ENCODE data around the gene RGS7. TPM values are rescaled to one million over a fixed set of nuclear protein-coding genes. Genes with fewer than 3 reads are reported as not detected.

The RGS7 gene
- total RNA-seq, 2 experiments from 2014 or later: not detected

DNA sequence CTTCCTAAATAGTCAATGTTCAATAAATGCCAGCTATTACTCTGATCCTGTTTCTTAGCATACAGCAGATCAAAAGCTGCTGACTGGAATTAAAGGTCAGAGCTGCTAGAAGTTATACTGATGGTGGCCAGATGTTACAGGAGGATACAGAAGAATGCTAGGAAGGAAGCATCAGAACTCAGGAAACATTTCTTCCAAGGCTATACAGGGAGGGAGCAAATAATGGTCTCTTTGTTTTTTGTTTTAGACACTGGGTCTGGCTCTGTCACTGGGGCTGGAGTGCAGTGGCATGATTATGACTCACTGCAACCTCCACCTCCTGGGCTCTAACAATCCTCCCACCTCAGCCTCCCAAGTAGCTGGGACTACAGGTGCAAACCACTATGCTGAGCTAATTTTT is 175.5 kb downstream of the RGS7 start:
- H3K4me1 Mint-ChIP-seq (ENCODE audit: low read depth): no peaks in the 10 kb centered on the region
- no peaks in the 10 kb centered on the region for H3K36me3 ChIP-seq (ENCODE audit: insufficient read depth, low read length)

DNA sequence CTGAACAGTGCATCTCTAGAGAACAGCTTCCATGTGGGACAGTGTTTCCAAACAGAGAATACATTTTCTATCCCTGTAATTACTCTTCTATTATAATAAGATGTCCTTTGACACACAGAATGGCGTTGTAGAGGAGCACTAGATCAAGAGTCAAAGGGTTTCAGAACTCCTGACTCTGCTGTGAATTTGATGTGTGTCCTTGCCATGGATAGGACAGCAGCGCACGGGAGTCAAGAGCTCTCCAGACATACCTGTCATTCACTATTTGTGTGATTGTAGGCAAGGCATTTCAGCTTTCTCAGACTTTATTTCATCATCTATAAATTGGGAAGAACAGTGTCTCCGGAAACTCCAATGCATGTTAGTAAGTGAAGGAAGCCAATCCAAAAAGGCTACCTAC is 176.4 kb downstream of the RGS7 start:
- POLR2A ChIA-PET: no interaction called here
- Histone ChIP-seq H3K27ac (ENCODE audit: low read depth in 1 of 2, low read length in 2 of 2) (no peak overlapping the region), H3K9me3 (ENCODE audit: control insufficient read depth in 1 of 2, insufficient read depth in 1 of 2, low read length in 2 of 2) (peaks cover 0 to 4% of the 10 kb centered on the region in 2 experiments), H3K27me3 (ENCODE audit: control insufficient read depth in 1 of 2, insufficient read depth in 2 of 2, low read length in 2 of 2) (no peaks in the 10 kb centered on the region), H3K4me3 (ENCODE audit: low read length) (no peak overlapping the region), H3K36me3 (ENCODE audit: insufficient read depth, low read length) (no peaks in the 10 kb centered on the region), H3K4me1 (ENCODE audit: insufficient read depth, low read length) (no peaks in the 10 kb centered on the region)
- CTCF ChIA-PET: no interaction called here
- Mint-ChIP-seq H3K36me3 (ENCODE audit: low read depth) (no peaks in the 10 kb centered on the region), H3K27ac (no peak overlapping the region), H3K27me3 (no peaks in the 10 kb centered on the region), H3K9me3 (peaks cover 3% of the 10 kb centered on the region), H3K4me3 (no peak overlapping the region), H3K4me1 (ENCODE audit: low read depth) (no peaks in the 10 kb centered on the region)
- intact Hi-C loops (cut with DNase I, micrococcal nuclease): no loop called here
- ATAC-seq (ENCODE audit: poor library complexity): no peak
- TF ChIP-seq, protein P1, sequence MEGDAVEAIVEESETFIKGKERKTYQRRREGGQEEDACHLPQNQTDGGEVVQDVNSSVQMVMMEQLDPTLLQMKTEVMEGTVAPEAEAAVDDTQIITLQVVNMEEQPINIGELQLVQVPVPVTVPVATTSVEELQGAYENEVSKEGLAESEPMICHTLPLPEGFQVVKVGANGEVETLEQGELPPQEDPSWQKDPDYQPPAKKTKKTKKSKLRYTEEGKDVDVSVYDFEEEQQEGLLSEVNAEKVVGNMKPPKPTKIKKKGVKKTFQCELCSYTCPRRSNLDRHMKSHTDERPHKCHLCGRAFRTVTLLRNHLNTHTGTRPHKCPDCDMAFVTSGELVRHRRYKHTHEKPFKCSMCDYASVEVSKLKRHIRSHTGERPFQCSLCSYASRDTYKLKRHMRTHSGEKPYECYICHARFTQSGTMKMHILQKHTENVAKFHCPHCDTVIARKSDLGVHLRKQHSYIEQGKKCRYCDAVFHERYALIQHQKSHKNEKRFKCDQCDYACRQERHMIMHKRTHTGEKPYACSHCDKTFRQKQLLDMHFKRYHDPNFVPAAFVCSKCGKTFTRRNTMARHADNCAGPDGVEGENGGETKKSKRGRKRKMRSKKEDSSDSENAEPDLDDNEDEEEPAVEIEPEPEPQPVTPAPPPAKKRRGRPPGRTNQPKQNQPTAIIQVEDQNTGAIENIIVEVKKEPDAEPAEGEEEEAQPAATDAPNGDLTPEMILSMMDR (IDR thresholded peaks at IDR 0.05): no peak
- no peak for DNase-seq

More for the DNA sequence above, 175.5 kb downstream of the RGS7 start:
- no peak for DNase-seq
- Histone ChIP-seq H3K27ac (ENCODE audit: low read depth in 1 of 2, low read length in 2 of 2) (no peak overlapping the region), H3K4me1 (ENCODE audit: insufficient read depth, low read length) (no peaks in the 10 kb centered on the region), H3K4me3 (ENCODE audit: low read length) (no peak overlapping the region), H3K27me3 (ENCODE audit: control insufficient read depth in 1 of 2, insufficient read depth in 2 of 2, low read length in 2 of 2) (no peaks in the 10 kb centered on the region), H3K9me3 (ENCODE audit: control insufficient read depth in 1 of 2, insufficient read depth in 1 of 2, low read length in 2 of 2) (peaks cover 0 to 4% of the 10 kb centered on the region in 2 experiments)
- H3K27ac Mint-ChIP-seq: no peak overlapping the region
- H3K27me3 Mint-ChIP-seq: no peaks in the 10 kb centered on the region
- no peak overlapping the region for H3K4me3 Mint-ChIP-seq
- peaks cover 3% of the 10 kb centered on the region for H3K9me3 Mint-ChIP-seq
- TF ChIP-seq, protein P1 (IDR thresholded peaks at IDR 0.05): no peak
- no peaks in the 10 kb centered on the region for H3K36me3 Mint-ChIP-seq (ENCODE audit: low read depth)
- ATAC-seq (ENCODE audit: poor library complexity): no peak
- ChIA-PET CTCF (no interaction called here), POLR2A (no interaction called here)
- intact Hi-C loops (cut with DNase I, micrococcal nuclease): no loop called here

DNA sequence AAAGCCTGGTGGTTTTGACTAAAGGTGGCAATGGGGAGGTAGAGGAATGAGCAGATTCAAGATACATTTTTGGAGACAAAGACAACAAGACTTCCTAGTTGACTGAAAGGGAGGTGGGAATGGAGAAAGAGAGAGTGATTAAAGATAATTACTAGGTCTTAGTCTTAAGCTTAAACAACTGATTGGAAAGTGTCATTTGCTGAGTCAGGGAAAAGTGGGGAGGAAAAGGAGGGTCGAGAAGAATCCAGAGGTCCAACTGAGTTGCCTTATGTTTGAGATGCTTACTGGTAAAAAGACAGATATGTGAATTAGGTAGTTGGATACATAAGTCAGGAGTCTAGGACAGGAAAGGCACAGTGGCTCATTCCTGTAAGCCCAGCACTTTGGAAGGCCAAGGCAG is 179.3 kb downstream of the RGS7 start:
- no peak overlapping the region for H3K4me3 ChIP-seq (ENCODE audit: low read length)
- Mint-ChIP-seq H3K27me3 (no peaks in the 10 kb centered on the region), H3K4me1 (ENCODE audit: low read depth) (no peaks in the 10 kb centered on the region), H3K36me3 (ENCODE audit: low read depth) (no peaks in the 10 kb centered on the region), H3K27ac (no peak overlapping the region), H3K4me3 (no peak overlapping the region), H3K9me3 (peaks cover 3% of the 10 kb centered on the region)
- no peaks in the 10 kb centered on the region for H3K36me3 ChIP-seq (ENCODE audit: insufficient read depth, low read length)
- no peaks in the 10 kb centered on the region for H3K4me1 ChIP-seq (ENCODE audit: insufficient read depth, low read length)
- TF ChIP-seq, protein P1 (IDR thresholded peaks at IDR 0.05): no peak
- H3K27ac ChIP-seq (ENCODE audit: low read depth in 1 of 2, low read length in 2 of 2): no peak overlapping the region
- ATAC-seq (ENCODE audit: poor library complexity) (no peak), DNase-seq (no peak)
- intact Hi-C loops (cut with DNase I, micrococcal nuclease): no loop called here
- H3K9me3 ChIP-seq (ENCODE audit: control insufficient read depth in 1 of 2, insufficient read depth in 1 of 2, low read length in 2 of 2): peaks cover 0 to 9% of the 10 kb centered on the region in 2 experiments
- no peaks in the 10 kb centered on the region for H3K27me3 ChIP-seq (ENCODE audit: control insufficient read depth in 1 of 2, insufficient read depth in 2 of 2, low read length in 2 of 2)
- CTCF ChIA-PET: no interaction called here
- POLR2A ChIA-PET: no interaction called here
